ENCODE measurements around the gene TTC28. TPM values are rescaled to one million over a fixed set of nuclear protein-coding genes. Genes with fewer than 3 reads are reported as not detected.

The TTC28 gene
- total RNA-seq, 1 donor from 2014 or later, result 46.2 TPM

DNA sequence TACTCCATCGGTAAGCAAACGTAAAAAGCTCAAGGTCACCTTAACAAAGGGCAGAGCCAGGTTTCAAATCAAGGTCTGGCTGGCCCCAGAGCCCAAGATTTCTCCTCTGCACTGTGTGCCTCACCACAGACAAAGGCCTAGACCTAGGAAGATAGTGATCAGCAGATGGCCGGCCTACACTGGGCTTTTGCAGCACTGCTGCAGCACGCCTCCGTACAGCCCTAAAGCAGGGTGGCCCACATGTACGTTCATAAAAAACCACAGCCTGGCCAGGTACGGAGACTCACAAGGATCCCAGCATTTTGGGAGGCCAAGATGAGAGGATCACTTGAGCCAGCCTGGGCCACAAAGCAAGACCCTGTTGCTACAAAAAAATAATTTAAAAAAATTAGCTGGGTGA lies 654.3 kb downstream of the TTC28 start:
- no peak overlapping the region for H3K27ac ChIP-seq
- no peaks in the 10 kb centered on the region for H3K9me3 Mint-ChIP-seq
- H3K27ac Mint-ChIP-seq, result no peak overlapping the region
- H3K9ac ChIP-seq, result no peak overlapping the region
- no peak overlapping the region for H3K4me3 Mint-ChIP-seq
- peaks cover 8% of the 10 kb centered on the region for H3K4me1 ChIP-seq
- no peaks in the 10 kb centered on the region for H3K9me3 ChIP-seq (ENCODE audit: low read depth)
- H3K4me3 ChIP-seq, result no peak overlapping the region
- peaks cover 60% of the 10 kb centered on the region for H3K4me1 Mint-ChIP-seq
- H3K27me3 ChIP-seq, result no peaks in the 10 kb centered on the region
- peaks cover 7% of the 10 kb centered on the region for H4K20me1 ChIP-seq (ENCODE audit: low read depth)
- H3K79me2 ChIP-seq (ENCODE audit: low read depth), result no peaks in the 10 kb centered on the region
- DNase-seq (ENCODE audit: low spot score), result no peak
- peaks cover 7% of the 10 kb centered on the region for H3F3A ChIP-seq (ENCODE audit: low read depth)
- peaks cover 20% of the 10 kb centered on the region for H3K36me3 Mint-ChIP-seq
- no peak overlapping the region for H2AFZ ChIP-seq (replicated peaks)
- peaks cover 7% of the 10 kb centered on the region for H3K27me3 Mint-ChIP-seq (ENCODE audit: insufficient read depth, low read depth)
- H3K36me3 ChIP-seq, result no peaks in the 10 kb centered on the region
- H3K4me2 ChIP-seq, result no peak overlapping the region
- TF ChIP-seq, protein P1, sequence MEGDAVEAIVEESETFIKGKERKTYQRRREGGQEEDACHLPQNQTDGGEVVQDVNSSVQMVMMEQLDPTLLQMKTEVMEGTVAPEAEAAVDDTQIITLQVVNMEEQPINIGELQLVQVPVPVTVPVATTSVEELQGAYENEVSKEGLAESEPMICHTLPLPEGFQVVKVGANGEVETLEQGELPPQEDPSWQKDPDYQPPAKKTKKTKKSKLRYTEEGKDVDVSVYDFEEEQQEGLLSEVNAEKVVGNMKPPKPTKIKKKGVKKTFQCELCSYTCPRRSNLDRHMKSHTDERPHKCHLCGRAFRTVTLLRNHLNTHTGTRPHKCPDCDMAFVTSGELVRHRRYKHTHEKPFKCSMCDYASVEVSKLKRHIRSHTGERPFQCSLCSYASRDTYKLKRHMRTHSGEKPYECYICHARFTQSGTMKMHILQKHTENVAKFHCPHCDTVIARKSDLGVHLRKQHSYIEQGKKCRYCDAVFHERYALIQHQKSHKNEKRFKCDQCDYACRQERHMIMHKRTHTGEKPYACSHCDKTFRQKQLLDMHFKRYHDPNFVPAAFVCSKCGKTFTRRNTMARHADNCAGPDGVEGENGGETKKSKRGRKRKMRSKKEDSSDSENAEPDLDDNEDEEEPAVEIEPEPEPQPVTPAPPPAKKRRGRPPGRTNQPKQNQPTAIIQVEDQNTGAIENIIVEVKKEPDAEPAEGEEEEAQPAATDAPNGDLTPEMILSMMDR (IDR thresholded peaks at IDR 0.05), result no peak
- no peak for TF ChIP-seq EZH2 (IDR thresholded peaks at IDR 0.05)
- TF ChIP-seq EZH2phosphoT487 (IDR thresholded peaks at IDR 0.05), result no peak

DNA sequence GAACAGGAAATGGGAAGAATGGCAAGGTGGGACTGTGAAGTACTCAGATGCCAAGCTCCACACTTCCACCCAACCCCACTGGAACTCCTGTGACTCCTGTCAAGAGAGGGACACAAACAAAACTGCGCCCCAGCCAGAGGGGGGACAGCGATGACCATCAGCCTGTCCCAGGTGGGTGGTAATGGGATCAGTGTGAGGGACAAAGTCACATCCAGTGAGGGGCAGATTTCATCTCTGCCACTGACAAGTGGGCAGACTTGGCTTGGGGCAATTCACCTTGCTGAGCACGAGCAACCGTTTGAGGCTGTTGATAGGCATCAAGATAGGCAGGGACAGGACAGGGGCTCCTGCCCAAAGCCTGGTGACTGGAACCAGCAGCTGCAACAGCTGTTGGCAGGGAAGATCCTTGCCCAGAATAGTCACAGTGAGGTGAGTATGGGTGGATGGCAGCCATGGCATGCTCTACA lies 655.2 kb downstream of the TTC28 start:
- H3K27me3 ChIP-seq, result no peaks in the 10 kb centered on the region
- no peaks in the 10 kb centered on the region for H3K36me3 ChIP-seq
- Mint-ChIP-seq H3K27ac (no peak overlapping the region), H3K4me3 (no peak overlapping the region), H3K9me3 (no peaks in the 10 kb centered on the region), H3K27me3 (ENCODE audit: insufficient read depth, low read depth) (peaks cover 9% of the 10 kb centered on the region), H3K4me1 (peaks cover 61% of the 10 kb centered on the region), H3K36me3 (peaks cover 18% of the 10 kb centered on the region)
- H3K4me2 ChIP-seq, result no peak overlapping the region
- H3F3A ChIP-seq (ENCODE audit: low read depth), result peaks cover 9% of the 10 kb centered on the region
- H3K9ac ChIP-seq, result no peak overlapping the region
- no peak overlapping the region for H2AFZ ChIP-seq (replicated peaks)
- DNase-seq (ENCODE audit: low spot score), result no peak
- TF ChIP-seq, protein P1 (IDR thresholded peaks at IDR 0.05), result no peak
- TF ChIP-seq EZH2phosphoT487 (IDR thresholded peaks at IDR 0.05) (no peak), EZH2 (IDR thresholded peaks at IDR 0.05) (no peak)
- no peak overlapping the region for H3K27ac ChIP-seq
- H4K20me1 ChIP-seq (ENCODE audit: low read depth), result peaks cover 14% of the 10 kb centered on the region
- H3K9me3 ChIP-seq (ENCODE audit: low read depth), result no peaks in the 10 kb centered on the region
- H3K4me1 ChIP-seq, result peaks cover 11% of the 10 kb centered on the region
- H3K79me2 ChIP-seq (ENCODE audit: low read depth), result no peaks in the 10 kb centered on the region
- H3K4me3 ChIP-seq, result no peak overlapping the region

DNA sequence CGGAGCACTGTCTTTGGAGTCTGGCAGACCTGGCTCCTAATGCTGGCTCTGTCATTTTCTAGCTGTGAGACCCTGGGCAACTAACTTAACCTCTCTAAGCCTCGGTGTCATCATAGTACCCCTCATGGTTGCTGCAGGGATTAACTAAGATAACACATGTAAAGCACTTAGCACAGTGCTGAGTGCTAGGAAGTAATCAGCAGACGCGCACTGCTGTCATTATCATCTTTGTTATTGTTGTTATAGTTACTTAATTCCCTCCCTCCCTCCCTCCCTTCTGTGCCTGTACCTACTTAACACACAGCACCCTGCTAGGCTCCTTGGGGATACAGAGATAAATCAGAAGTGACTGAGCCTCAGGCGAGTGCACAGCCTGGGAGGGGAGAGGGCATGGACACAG lies 655.9 kb downstream of the TTC28 start:
- H3K9ac ChIP-seq, result no peak overlapping the region
- H3K4me2 ChIP-seq, result no peak overlapping the region
- H4K20me1 ChIP-seq (ENCODE audit: low read depth), result peaks cover 14% of the 10 kb centered on the region
- DNase-seq (ENCODE audit: low spot score), result no peak
- no peaks in the 10 kb centered on the region for H3K9me3 Mint-ChIP-seq
- H2AFZ ChIP-seq (replicated peaks), result no peak overlapping the region
- no peak overlapping the region for H3K4me3 Mint-ChIP-seq
- H3K27ac ChIP-seq, result no peak overlapping the region
- H3K9me3 ChIP-seq (ENCODE audit: low read depth), result no peaks in the 10 kb centered on the region
- no peak overlapping the region for H3K27ac Mint-ChIP-seq
- H3K36me3 Mint-ChIP-seq, result peaks cover 16% of the 10 kb centered on the region
- H3K4me3 ChIP-seq, result no peak overlapping the region
- H3K27me3 Mint-ChIP-seq (ENCODE audit: insufficient read depth, low read depth), result peaks cover 7% of the 10 kb centered on the region
- H3K4me1 Mint-ChIP-seq, result peaks cover 62% of the 10 kb centered on the region
- no peak for TF ChIP-seq EZH2 (IDR thresholded peaks at IDR 0.05)
- TF ChIP-seq, protein P1 (IDR thresholded peaks at IDR 0.05), result no peak
- no peak for TF ChIP-seq EZH2phosphoT487 (IDR thresholded peaks at IDR 0.05)
- H3K79me2 ChIP-seq (ENCODE audit: low read depth), result no peaks in the 10 kb centered on the region
- H3F3A ChIP-seq (ENCODE audit: low read depth), result peaks cover 9% of the 10 kb centered on the region
- peaks cover 11% of the 10 kb centered on the region for H3K4me1 ChIP-seq
- H3K36me3 ChIP-seq, result no peaks in the 10 kb centered on the region
- no peaks in the 10 kb centered on the region for H3K27me3 ChIP-seq
